Upper lobe of left lung (tissue), 6 donors: ENCODE measurements around the gene XDH. TPM values are rescaled to one million over a fixed set of nuclear protein-coding genes. Genes with fewer than 3 reads are reported as not detected.
A peak's percentile ranks its signal among the peaks of the same experiment; 100 is the strongest.

Experiments
- ATAC-seq, 2 donors: fragments of 200-7000 bp; cut with Tn5 transposase; one replicate each; pipeline ENCODE4 v1.9.1; 2022; ENCODE audit warnings: mild to moderate bottlenecking in 2 of 2, moderate library complexity in 2 of 2; ENCODE audit not compliant: low FRiP score in 2 of 2
- DNase-seq, 2 donors: peaks; one replicate each; pipeline ENCODE4 v3.0.0-alpha.2; 2019 to 2020
- H3K27ac ChIP-seq, 4 donors: fragments of 200-600 bp; sonication (generic); one replicate each; pipeline ENCODE4 v1.5.1; 2016 to 2019
- H3K27me3 ChIP-seq, 4 donors: fragments of 200-600 bp; sonication (generic); one replicate each; pipeline ENCODE4 v1.5.1; 2017 to 2019
- H3K36me3 ChIP-seq, 4 donors: fragments of 200-600 bp; sonication (generic); one replicate each; pipeline ENCODE4 v1.5.1; 2016 to 2019
- H3K4me1 ChIP-seq, 4 donors: fragments of 200-600 bp; sonication (generic); one replicate each; pipeline ENCODE4 v1.5.1; 2018 to 2019
- H3K4me3 ChIP-seq, 4 donors: fragments of 200-600 bp; sonication (generic); one replicate each; pipeline ENCODE4 v1.5.1; 2017 to 2019; ENCODE audit warnings: mild to moderate bottlenecking in 2 of 4, moderate library complexity in 1 of 4
- H3K9me3 ChIP-seq, 4 donors: fragments of 200-600 bp; sonication (generic); one replicate each; pipeline ENCODE4 v1.5.1; 2018 to 2019
- EP300 ChIP-seq, 4 donors: sonication (generic); formaldehyde crosslinking; IDR thresholded peaks; one replicate each; pipeline ENCODE4 v1.5.1; 2017; ENCODE audit warnings: antibody characterized with exemption in 4 of 4, control low read depth in 2 of 4
- POLR2A ChIP-seq, 4 donors: fragments of 450-650 bp; IDR thresholded peaks; one replicate each; pipeline ENCODE4 v1.5.1; 2016 to 2017; ENCODE audit warnings: antibody characterized with exemption in 4 of 4, mild to moderate bottlenecking in 2 of 4
- POLR2AphosphoS5 ChIP-seq, 2 donors: sonication (generic); formaldehyde crosslinking; IDR thresholded peaks; one replicate each; pipeline ENCODE4 v1.5.1; 2017; ENCODE audit warnings: antibody characterized with exemption in 2 of 2
- WGBS, 2 donors: methylation state at CpG; one replicate each; pipeline ENCODE4 v1.1.5; 2017 to 2018; 5-methylcytosine and 5-hydroxymethylcytosine counted together
- total RNA-seq, 6 donors: library from RNA; depleted of rRNA in 4 of 6; stranded (reverse); fragments of >200 nt in 4 of 6; gene quantifications; one replicate each; pipeline versions ENCODE4 v1.1.0 to v1.2.1, GENCODE V29; 2016 to 2021
- TF ChIP-seq, protein P1 (sequence below), 6 experiments: fragments of 450-650 bp in 4 of 6; fragments of 200-600 bp in 2 of 6; sonication (generic) in 2 of 6; IDR thresholded peaks; one replicate each; pipeline ENCODE4 v1.5.1; 2016 to 2019; ENCODE audit warnings: antibody characterized with exemption in 6 of 6
- donor health status: DM: no; HTN: no; CAD: no; lungs with moderate emphysema.
- donor health status: DM: no; HTN: yes; CAD: no; lungs with severe emphysema.

The XDH gene
- total RNA-seq, 6 donors from 2014 or later: 0.30 to 2.9 (median 0.67) TPM; not detected in 1

GRCh38 chr2:31371691-31372090, 42.9 kb downstream of the XDH start:
- Histone ChIP-seq H3K9me3 (no peaks in the 10 kb centered on the region), H3K27me3 (no peaks in the 10 kb centered on the region), H3K27ac (no peak overlapping the region), H3K4me3 (no peak overlapping the region), H3K4me1 (no peaks in the 10 kb centered on the region), H3K36me3 (no peaks in the 10 kb centered on the region)
- DNase-seq: no peak
- ATAC-seq: no peak
- WGBS, 2 donors: 59 to 70% methylated on average over 2 to 3 of the region's 3 CpGs
- TF ChIP-seq EP300 (IDR thresholded peaks at IDR 0.05) (no peak), POLR2A (IDR thresholded peaks at IDR 0.05) (no peak), POLR2AphosphoS5 (IDR thresholded peaks at IDR 0.05) (no peak)
- TF ChIP-seq, protein P1, sequence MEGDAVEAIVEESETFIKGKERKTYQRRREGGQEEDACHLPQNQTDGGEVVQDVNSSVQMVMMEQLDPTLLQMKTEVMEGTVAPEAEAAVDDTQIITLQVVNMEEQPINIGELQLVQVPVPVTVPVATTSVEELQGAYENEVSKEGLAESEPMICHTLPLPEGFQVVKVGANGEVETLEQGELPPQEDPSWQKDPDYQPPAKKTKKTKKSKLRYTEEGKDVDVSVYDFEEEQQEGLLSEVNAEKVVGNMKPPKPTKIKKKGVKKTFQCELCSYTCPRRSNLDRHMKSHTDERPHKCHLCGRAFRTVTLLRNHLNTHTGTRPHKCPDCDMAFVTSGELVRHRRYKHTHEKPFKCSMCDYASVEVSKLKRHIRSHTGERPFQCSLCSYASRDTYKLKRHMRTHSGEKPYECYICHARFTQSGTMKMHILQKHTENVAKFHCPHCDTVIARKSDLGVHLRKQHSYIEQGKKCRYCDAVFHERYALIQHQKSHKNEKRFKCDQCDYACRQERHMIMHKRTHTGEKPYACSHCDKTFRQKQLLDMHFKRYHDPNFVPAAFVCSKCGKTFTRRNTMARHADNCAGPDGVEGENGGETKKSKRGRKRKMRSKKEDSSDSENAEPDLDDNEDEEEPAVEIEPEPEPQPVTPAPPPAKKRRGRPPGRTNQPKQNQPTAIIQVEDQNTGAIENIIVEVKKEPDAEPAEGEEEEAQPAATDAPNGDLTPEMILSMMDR (IDR thresholded peaks at IDR 0.05): no peak

GRCh38 chr2:31366733-31367132, 47.8 kb downstream of the XDH start:
- no peaks in the 10 kb centered on the region for H3K9me3 ChIP-seq
- no peak overlapping the region for H3K4me3 ChIP-seq
- DNase-seq (no peak), ATAC-seq (peak in 1 of 2 donors; percentile 23)
- TF ChIP-seq, protein P1 (IDR thresholded peaks at IDR 0.05): no peak
- TF ChIP-seq POLR2AphosphoS5 (IDR thresholded peaks at IDR 0.05): no peak
- 83 to 85% methylated on average over 4 of the region's 4 CpGs for WGBS, 2 donors
- H3K27ac ChIP-seq: no peak overlapping the region
- no peaks in the 10 kb centered on the region for H3K4me1 ChIP-seq
- H3K27me3 ChIP-seq: no peaks in the 10 kb centered on the region
- H3K36me3 ChIP-seq: no peaks in the 10 kb centered on the region

GRCh38 chr2:31365834-31366505, 48.6 kb downstream of the XDH start:
- Histone ChIP-seq H3K4me1 (no peaks in the 10 kb centered on the region), H3K4me3 (no peak overlapping the region), H3K36me3 (no peaks in the 10 kb centered on the region), H3K27ac (no peak overlapping the region), H3K9me3 (no peaks in the 10 kb centered on the region), H3K27me3 (no peaks in the 10 kb centered on the region)
- DNase-seq: no peak
- no peak for TF ChIP-seq POLR2AphosphoS5 (IDR thresholded peaks at IDR 0.05)
- TF ChIP-seq, protein P1 (IDR thresholded peaks at IDR 0.05): no peak
- TF ChIP-seq POLR2A (IDR thresholded peaks at IDR 0.05): no peak
- no peak for TF ChIP-seq EP300 (IDR thresholded peaks at IDR 0.05)
- WGBS, 2 donors: 93 to 94% methylated on average over 9 of the region's 9 CpGs
- ATAC-seq: no peak

GRCh38 chr2:31365348-31365747, 49.2 kb downstream of the XDH start:
- Histone ChIP-seq H3K36me3 (no peaks in the 10 kb centered on the region), H3K9me3 (no peaks in the 10 kb centered on the region), H3K4me3 (no peak overlapping the region), H3K27ac (no peak overlapping the region), H3K27me3 (no peaks in the 10 kb centered on the region), H3K4me1 (no peaks in the 10 kb centered on the region)
- WGBS, 2 donors: 90 to 94% methylated on average over 3 to 10 of the region's 10 CpGs
- DNase-seq (peak in 1 of 2 donors; percentile 42), ATAC-seq (no peak)
- TF ChIP-seq EP300 (IDR thresholded peaks at IDR 0.05) (no peak), POLR2A (IDR thresholded peaks at IDR 0.05) (no peak), POLR2AphosphoS5 (IDR thresholded peaks at IDR 0.05) (no peak)
- TF ChIP-seq, protein P1 (IDR thresholded peaks at IDR 0.05): no peak
